Cardiac fibroblast (primary cell): ENCODE data around the gene SPRR2B.
"Not testable (repeated sequence)": the region's sequence is repeated elsewhere in the genome, so short reads cannot be mapped to it uniquely, and the experiment has no call there.

Experiments
- DNase-seq, 2 donors: peaks; one replicate each; pipeline versions ENCODE4 v3.0.0 to v3.0.0-alpha.2; 2010; ENCODE audit warnings: low read depth in 2 of 2
- H3K4me3 ChIP-seq, 2 donors: replicated peaks in 1 of 2; 1 replicate in 1 of 2; 2 replicates in 1 of 2; pipeline ENCODE4 v1.5.1; 2011; ENCODE audit warnings: low read depth in 2 of 2, low read length in 2 of 2, mild to moderate bottlenecking in 2 of 2, moderate library complexity in 1 of 2
- TF ChIP-seq, protein P1 (sequence below): IDR thresholded peaks from one replicate; pipeline ENCODE4 v1.5.1; 2011; ENCODE audit warnings: low read depth, mild to moderate bottlenecking, low read length, inconsistent platforms

The SPRR2B gene

DNA sequence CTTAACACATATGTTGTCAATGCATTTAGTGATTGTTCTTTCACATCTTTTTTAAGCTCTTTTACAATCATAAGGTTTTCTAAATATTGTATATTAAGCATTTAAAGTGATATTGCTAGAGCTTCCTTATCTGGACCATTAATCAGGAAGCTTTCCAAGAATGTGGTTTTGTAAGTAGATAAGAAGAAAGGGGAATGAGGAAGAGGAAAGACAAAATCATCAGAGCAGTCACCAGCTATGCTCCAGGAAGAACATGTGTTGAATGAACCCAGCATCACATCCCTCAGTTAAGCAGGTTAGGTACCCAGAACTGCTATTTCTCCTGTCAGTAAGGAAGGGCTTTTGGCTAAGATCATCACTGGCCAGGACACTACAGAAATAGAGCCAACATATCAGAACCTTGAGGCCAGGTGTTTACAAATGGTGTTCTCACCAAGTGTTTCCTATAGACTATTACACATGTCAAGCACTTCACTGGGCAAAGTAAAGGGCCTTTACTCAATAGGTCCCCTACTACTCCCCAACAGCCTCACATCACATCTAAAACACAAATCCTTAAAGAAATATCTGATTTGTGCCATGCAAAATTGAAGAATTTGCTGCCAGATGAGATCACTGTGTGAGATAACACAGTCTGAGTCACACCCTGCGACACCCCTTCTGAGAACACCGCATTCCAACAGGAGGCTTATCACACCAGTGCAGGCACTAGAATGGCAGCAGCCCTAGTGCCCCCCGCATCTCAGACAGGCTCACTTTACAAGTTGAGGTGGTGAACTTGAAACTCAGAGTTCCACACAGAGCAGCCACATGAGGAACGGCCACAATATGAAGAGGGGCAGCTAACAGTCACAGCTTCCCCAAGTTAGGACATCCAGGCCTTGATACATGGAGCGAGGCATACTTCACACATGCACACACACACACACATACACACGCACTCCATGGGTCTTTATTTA, 12.3 kb downstream of the SPRR2B start:
- H3K4me3 ChIP-seq = no peak overlapping the region
- no peak for DNase-seq
- TF ChIP-seq, protein P1, sequence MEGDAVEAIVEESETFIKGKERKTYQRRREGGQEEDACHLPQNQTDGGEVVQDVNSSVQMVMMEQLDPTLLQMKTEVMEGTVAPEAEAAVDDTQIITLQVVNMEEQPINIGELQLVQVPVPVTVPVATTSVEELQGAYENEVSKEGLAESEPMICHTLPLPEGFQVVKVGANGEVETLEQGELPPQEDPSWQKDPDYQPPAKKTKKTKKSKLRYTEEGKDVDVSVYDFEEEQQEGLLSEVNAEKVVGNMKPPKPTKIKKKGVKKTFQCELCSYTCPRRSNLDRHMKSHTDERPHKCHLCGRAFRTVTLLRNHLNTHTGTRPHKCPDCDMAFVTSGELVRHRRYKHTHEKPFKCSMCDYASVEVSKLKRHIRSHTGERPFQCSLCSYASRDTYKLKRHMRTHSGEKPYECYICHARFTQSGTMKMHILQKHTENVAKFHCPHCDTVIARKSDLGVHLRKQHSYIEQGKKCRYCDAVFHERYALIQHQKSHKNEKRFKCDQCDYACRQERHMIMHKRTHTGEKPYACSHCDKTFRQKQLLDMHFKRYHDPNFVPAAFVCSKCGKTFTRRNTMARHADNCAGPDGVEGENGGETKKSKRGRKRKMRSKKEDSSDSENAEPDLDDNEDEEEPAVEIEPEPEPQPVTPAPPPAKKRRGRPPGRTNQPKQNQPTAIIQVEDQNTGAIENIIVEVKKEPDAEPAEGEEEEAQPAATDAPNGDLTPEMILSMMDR = no peak

DNA sequence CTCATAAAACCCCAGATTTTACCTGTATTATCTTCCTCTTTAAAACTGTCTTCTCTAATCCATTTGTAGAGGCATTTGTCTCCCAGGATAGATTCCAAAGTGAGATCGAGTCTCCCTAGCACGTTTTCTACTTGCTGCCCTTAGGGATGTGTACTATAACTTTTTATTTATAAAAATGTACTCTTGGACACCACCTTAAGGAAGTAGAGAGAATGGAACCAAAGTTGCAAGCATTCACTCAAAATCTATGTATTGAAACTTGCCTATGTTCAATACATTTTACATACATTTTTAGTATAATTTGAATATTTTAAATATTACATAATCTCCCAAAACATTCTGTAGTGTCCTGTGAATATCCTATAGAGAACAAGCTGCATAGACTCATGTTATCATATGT, 13.3 kb downstream of the SPRR2B start:
- H3K4me3 ChIP-seq = no peak overlapping the region
- no peak for DNase-seq
- TF ChIP-seq, protein P1 = no peak

DNA sequence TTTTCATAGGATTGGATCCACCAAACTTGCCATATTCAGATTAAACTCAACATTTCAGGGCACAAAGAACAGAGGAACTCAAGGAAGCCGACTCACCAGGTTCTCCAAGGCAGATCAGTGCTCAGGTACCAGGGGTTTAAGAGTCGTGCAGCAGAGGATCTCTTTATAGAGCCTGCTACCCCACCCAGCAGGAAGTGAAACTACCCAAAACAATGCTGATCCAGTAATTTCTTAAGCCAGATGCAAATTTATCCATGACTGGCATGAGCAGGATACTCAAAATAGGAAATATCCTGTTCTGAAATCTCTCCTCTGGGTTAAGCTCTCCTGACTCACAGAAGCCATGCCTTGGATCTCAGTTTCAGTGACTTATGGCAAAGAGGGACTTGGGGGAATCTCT, 14.0 kb downstream of the SPRR2B start, which contains the start of gene SPRR2A:
Gene SPRR2A, minus strand, starts transcription at position 138 of the 400 bp plus-strand sequence. CDS start 777 bp downstream, outside the sequence.
- TF ChIP-seq, protein P1 = no peak
- no peak within 1 kb of the TSS for H3K4me3 ChIP-seq

DNA sequence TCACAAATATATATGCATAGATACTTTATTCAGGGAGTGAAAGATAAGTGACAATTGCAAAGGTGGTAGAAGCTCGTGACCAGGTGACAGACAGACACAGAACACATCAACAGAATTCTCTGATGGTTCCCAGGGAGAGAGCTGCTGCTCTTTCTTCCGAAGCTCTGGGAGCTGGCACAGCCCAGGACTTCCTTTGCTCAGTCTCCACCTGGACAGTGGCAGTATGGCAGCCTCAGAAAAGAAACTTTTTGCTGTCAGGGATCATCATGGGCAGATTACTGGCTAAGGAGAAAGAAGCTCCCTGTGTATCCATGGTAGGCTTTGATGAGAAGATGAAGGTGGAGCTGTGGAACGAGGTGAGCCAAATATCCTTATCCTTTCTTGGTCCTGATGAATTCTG, 15.3 kb downstream of the SPRR2B start:
- H3K4me3 ChIP-seq, DNase-seq: not testable (repeated sequence)

More for the DNA sequence above, 14.0 kb downstream of the SPRR2B start, which contains the start of gene SPRR2A:
- DNase-seq = no peak

DNA sequence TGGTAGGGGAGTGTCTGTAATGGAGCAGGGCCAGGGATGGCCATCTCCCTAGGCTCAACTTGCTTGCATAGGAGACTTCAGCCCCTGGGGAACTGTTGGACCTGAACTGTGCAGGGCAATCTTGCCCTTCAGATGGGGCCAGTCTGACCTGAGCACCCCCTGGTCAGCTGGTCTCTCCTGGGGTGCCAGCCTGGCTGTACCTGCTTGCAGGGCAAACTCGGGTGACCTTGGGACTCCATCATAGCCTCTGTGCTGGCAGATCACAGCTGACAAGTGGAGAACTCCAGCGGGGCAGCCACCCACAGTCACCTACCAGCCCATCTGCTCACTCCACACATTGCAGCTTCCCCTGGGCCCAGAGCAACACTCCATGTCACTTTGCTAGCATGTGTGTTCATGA, 22.2 kb downstream of the SPRR2B start:
- no peak for DNase-seq
- no peak overlapping the region for H3K4me3 ChIP-seq
- TF ChIP-seq, protein P1 = no peak

DNA sequence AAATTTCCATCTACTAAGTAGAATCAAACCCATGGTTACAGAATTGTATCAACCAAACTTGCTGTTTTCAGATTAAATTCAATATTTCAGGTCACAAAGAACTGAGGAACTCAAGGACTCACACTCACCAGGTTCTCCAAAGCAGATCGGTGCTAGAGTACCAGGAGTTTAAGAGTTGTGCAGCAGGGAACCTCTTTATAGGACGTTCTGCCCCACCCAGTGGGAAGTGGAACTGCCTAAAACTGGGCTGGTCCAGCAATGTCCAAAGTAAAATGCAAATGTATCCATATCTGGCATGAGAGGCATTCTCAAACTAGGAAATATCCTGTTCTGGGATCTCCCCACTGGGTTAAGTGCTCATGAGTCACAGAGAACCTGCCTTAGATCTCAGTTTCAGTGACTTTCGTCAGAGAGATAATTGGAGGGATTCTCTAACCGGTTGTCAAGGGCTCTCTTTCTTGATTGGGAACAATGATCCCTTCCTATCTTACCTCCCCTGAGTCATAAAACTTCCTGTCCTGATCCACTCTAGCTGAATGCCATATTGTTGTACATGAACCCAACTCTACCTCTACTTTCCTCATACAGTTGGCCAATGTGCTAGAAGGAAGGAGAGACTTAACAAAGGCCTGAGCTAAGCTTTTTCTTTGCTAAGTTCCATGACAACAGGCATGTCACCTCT, 30.3 kb downstream of the SPRR2B start, which contains the start of gene SPRR2D:
Gene SPRR2D, minus strand, starts transcription at position 171 of the 682 bp plus-strand sequence. CDS start 774 bp downstream, outside the sequence.
- TF ChIP-seq, protein P1 = no peak
- DNase-seq = no peak
- H3K4me3 ChIP-seq = no peak within 1 kb of the TSS

DNA sequence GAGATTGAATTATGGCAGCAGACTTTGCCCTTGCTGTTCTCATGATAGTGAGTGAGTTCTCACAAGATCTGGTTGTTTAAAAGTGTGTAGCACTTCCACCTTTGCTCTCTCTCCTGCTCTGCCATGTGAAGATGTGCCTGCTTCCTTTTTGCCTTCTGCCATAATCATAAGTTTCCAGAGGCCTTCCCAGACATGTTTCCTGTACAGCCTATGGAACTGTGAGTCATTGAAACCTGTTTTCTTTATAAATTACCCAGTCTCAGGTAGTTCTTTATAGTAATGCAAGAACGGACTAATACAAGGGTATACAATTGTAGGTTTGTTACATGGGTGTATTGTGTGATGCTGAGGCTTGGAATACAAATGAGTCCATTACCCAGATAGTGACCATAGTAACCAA, 36.2 kb downstream of the SPRR2B start:
- no peak for DNase-seq
- TF ChIP-seq, protein P1 = no peak
- H3K4me3 ChIP-seq = no peak overlapping the region
